ENCODE data around the gene IGF2.

DNA sequence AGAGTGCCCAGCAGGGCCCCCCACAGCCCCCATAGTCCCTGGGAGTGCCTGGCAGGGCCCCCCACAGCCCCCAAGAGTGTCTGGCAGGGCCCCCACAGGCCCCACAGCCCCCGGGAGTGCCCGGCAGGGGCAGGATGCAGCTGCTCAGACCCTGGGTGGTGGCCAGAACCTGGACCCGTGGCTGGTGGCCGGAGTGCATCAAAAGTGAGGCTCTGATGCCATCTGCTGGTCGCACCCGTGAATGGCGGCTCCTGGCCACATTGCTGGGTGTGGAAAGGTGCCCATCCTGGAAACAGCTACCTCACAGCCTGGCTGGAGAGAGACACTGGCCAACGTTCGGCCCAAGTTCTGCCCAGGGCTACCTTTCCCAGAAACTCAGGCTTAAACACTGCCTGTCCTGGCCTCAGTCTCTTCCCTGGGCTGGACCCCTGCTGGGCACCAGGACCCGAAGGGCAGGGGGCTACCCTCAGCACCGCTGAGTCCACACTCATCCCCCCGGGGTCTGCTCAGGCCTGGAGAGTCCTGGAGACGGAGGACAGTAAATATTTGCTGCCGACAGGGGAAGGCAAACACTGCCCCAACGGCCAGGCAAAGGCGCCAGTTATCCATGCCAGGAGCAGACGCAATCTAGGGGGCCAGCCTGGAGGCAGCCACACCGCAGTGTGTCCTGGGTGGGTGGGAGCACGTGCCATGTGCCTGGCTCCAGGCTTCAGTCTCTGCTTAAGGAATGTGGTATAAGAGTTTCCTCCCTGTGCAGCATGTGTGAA, 17.4 kb upstream of the IGF2 start:
- TF ChIP-seq, protein P1, sequence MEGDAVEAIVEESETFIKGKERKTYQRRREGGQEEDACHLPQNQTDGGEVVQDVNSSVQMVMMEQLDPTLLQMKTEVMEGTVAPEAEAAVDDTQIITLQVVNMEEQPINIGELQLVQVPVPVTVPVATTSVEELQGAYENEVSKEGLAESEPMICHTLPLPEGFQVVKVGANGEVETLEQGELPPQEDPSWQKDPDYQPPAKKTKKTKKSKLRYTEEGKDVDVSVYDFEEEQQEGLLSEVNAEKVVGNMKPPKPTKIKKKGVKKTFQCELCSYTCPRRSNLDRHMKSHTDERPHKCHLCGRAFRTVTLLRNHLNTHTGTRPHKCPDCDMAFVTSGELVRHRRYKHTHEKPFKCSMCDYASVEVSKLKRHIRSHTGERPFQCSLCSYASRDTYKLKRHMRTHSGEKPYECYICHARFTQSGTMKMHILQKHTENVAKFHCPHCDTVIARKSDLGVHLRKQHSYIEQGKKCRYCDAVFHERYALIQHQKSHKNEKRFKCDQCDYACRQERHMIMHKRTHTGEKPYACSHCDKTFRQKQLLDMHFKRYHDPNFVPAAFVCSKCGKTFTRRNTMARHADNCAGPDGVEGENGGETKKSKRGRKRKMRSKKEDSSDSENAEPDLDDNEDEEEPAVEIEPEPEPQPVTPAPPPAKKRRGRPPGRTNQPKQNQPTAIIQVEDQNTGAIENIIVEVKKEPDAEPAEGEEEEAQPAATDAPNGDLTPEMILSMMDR (IDR thresholded peaks at IDR 0.05), result peak; percentile 89
- no peak for TF ChIP-seq ZFX (IDR thresholded peaks at IDR 0.05; ENCODE audit: borderline replicate concordance)

Measured in 22Rv1 (cell line).